DND-41 (cell line): ENCODE data around the gene KIAA0753.
"Not testable (repeated sequence)": the region's sequence is repeated elsewhere in the genome, so short reads cannot be mapped to it uniquely, and the experiment has no call there.

Source experiments
- EZH2 ChIP-seq: IDR thresholded peaks from 3 replicates; pipeline ENCODE4 v1.6.1; 2012; ENCODE audit warnings: borderline replicate concordance, low read depth, mild to moderate bottlenecking, moderate library complexity, low read length, inconsistent platforms; ENCODE audit not compliant: severe bottlenecking
- TF ChIP-seq, protein P1 (sequence below): IDR thresholded peaks from 2 replicates; pipeline ENCODE4 v1.5.1; 2012; ENCODE audit warnings: borderline replicate concordance, low read length, moderate library complexity, mild to moderate bottlenecking; ENCODE audit not compliant: poor library complexity, severe bottlenecking; ENCODE audit errors: extremely low read depth

DNA sequence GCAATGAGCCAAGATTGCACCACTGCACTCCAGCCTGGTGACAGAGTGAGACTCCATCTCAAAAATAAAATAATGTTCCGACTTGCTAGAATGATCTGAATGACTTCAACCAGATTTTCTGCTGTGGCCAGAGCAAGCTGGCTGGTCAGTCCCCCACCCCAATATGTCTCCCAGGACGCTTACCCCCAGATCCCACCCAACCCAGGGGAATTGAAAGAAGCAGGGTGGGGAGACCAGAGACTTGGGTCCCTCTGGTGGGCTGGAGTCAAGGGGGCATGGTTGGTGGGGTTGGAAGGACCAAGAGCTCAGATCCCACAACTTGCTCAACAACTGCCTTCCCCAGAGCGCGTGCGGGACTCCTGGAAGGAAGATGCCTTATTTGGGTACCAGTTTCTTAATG is 17.9 kb upstream of the KIAA0753 start:
- TF ChIP-seq, protein P1, sequence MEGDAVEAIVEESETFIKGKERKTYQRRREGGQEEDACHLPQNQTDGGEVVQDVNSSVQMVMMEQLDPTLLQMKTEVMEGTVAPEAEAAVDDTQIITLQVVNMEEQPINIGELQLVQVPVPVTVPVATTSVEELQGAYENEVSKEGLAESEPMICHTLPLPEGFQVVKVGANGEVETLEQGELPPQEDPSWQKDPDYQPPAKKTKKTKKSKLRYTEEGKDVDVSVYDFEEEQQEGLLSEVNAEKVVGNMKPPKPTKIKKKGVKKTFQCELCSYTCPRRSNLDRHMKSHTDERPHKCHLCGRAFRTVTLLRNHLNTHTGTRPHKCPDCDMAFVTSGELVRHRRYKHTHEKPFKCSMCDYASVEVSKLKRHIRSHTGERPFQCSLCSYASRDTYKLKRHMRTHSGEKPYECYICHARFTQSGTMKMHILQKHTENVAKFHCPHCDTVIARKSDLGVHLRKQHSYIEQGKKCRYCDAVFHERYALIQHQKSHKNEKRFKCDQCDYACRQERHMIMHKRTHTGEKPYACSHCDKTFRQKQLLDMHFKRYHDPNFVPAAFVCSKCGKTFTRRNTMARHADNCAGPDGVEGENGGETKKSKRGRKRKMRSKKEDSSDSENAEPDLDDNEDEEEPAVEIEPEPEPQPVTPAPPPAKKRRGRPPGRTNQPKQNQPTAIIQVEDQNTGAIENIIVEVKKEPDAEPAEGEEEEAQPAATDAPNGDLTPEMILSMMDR = not testable (repeated sequence)
- not testable (repeated sequence) for TF ChIP-seq EZH2
